Neutrophil (primary cell): ENCODE data around the gene SLC22A2.

Experiments
- H3K27ac ChIP-seq: fragments of 200-600 bp; sonication (generic); 2 replicates; pipeline ENCODE4 v1.5.1; 2016; ENCODE audit warnings: mild to moderate bottlenecking, moderate library complexity
- H3K27me3 ChIP-seq: fragments of 200-600 bp; sonication (generic); 2 replicates; pipeline ENCODE4 v1.6.0; 2016; ENCODE audit warnings: mild to moderate bottlenecking
- H3K36me3 ChIP-seq: fragments of 200-600 bp; sonication (generic); 2 replicates; pipeline ENCODE4 v1.5.1; 2017
- H3K4me1 ChIP-seq, 2 experiments: fragments of 200-600 bp in 1 of 2; sonication (generic) in 1 of 2; 1 replicate in 1 of 2; 2 replicates in 1 of 2; pipeline versions ENCODE4 v1.5.1 to v1.6.1; 2013 to 2016; ENCODE audit warnings: low read depth in 1 of 2, low read length in 1 of 2, mild to moderate bottlenecking in 1 of 2, moderate library complexity in 1 of 2; ENCODE audit not compliant: control insufficient read depth in 1 of 2, insufficient read depth in 1 of 2
- H3K4me3 ChIP-seq, 2 experiments: fragments of 200-600 bp in 1 of 2; sonication (generic) in 1 of 2; 1 replicate in 1 of 2; 2 replicates in 1 of 2; pipeline ENCODE4 v1.5.1; 2013 to 2016; ENCODE audit warnings: low read depth in 1 of 2, low read length in 1 of 2, mild to moderate bottlenecking in 1 of 2, moderate library complexity in 1 of 2
- H3K9me3 ChIP-seq: fragments of 200-600 bp; sonication (generic); 2 replicates; pipeline ENCODE4 v1.5.1; 2016
- TF ChIP-seq, protein P1 (sequence below): fragments of 200-600 bp; sonication (generic); IDR thresholded peaks from 2 replicates; pipeline ENCODE4 v1.5.1; 2016; ENCODE audit warnings: antibody characterized with exemption

Gene SLC22A2

DNA sequence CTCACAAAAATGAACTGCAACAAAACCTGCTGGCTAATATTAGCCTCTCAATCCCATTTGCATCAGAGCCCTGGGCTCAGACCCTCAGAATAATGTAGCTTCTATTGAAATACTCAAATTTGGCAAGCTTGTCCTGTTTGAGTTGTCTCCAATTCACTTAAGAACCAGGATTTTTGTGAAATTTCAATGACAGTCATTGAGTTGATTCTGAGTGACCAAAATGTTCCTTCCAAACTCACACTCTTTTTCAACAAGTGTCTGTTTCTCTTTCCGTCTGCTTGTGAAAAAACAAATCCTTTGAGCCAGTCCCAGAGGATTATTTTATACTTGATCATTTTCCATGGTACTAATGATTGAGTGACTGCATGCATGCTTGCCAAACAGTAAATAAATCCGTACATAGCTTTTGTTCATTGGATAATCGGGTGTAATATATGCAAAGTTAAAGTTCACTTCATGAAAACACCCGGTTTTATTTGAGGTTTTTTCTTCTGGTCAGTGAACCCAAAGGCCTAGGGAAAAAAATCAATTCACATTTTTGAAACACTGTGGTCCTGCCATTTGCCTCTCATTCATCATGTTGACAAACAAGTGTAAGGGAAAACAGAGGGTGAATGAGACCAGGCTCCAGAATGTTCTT, 16.4 kb upstream of the SLC22A2 start:
- Histone ChIP-seq H3K27ac (no peak overlapping the region), H3K36me3 (no peaks in the 10 kb centered on the region), H3K9me3 (no peaks in the 10 kb centered on the region), H3K27me3 (no peaks in the 10 kb centered on the region), H3K4me1 (no peaks in the 10 kb centered on the region), H3K4me3 (no peak overlapping the region)
- TF ChIP-seq, protein P1, sequence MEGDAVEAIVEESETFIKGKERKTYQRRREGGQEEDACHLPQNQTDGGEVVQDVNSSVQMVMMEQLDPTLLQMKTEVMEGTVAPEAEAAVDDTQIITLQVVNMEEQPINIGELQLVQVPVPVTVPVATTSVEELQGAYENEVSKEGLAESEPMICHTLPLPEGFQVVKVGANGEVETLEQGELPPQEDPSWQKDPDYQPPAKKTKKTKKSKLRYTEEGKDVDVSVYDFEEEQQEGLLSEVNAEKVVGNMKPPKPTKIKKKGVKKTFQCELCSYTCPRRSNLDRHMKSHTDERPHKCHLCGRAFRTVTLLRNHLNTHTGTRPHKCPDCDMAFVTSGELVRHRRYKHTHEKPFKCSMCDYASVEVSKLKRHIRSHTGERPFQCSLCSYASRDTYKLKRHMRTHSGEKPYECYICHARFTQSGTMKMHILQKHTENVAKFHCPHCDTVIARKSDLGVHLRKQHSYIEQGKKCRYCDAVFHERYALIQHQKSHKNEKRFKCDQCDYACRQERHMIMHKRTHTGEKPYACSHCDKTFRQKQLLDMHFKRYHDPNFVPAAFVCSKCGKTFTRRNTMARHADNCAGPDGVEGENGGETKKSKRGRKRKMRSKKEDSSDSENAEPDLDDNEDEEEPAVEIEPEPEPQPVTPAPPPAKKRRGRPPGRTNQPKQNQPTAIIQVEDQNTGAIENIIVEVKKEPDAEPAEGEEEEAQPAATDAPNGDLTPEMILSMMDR = no peak

DNA sequence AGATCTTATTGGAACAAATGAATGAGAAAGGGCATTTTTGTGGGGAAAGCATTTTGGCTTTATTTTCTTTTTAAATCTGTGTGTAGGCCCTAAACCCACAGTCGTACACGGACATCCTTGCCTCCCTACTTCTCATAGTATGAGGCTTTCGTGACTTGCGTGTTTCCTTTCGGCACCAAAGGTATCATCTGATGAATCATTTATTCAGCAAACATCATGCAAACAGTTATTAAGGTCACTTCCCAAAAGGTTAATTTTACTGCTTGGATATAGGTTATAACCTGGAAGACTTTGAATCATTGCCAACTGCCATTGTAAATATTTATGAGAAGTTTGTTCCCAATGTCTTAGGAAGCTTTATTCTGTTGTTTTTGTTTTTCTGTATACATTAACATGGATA, 15.1 kb upstream of the SLC22A2 start:
- TF ChIP-seq, protein P1 = no peak
- Histone ChIP-seq H3K36me3 (no peaks in the 10 kb centered on the region), H3K27ac (no peak overlapping the region), H3K4me3 (no peak overlapping the region), H3K27me3 (no peaks in the 10 kb centered on the region), H3K4me1 (no peaks in the 10 kb centered on the region), H3K9me3 (no peaks in the 10 kb centered on the region)

DNA sequence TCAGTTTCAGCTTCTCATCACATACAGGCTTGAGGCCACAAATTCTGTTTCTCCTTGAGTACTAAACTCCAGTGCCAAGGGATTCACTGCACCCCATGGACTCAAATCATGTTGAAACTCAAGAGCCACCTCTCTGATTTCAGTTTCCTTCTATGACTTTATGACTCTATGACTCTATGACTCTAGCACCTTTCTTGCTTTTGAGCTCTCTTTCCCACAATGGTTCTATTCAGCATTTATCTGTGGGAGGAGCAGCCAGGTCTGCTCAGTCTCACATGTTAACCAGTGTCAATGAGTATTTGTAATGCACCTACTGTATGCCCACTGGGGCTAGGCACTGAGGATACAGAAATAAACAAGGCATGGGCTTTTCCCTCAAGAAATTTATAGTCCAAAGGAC, 14.6 kb upstream of the SLC22A2 start:
- Histone ChIP-seq H3K4me3 (no peak overlapping the region), H3K27me3 (no peaks in the 10 kb centered on the region), H3K9me3 (no peaks in the 10 kb centered on the region), H3K36me3 (no peaks in the 10 kb centered on the region), H3K27ac (no peak overlapping the region), H3K4me1 (no peaks in the 10 kb centered on the region)
- TF ChIP-seq, protein P1 = no peak

DNA sequence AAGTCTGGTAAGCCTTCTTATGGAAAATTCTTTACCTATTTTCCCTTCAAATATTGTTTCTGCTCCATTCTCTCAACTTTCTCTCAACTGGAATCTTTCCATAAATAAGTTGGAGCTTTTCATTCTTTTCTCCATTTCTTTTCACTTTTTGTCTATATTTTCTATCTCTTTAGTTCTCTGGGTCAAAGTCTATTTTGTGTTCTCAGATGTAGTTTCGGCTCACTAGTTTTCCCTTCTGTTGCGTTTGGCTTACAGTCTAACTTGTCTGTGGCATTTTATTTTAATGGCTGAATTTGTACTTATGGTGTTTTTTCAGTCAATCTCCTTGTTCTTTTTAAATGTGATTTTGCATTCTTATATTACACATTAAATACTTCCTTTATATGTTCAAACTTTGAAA, 14.1 kb upstream of the SLC22A2 start:
- H3K9me3 ChIP-seq = no peaks in the 10 kb centered on the region
- H3K36me3 ChIP-seq = no peaks in the 10 kb centered on the region
- TF ChIP-seq, protein P1 = no peak
- H3K4me1 ChIP-seq = no peaks in the 10 kb centered on the region
- no peak overlapping the region for H3K4me3 ChIP-seq
- H3K27me3 ChIP-seq = no peaks in the 10 kb centered on the region
- no peak overlapping the region for H3K27ac ChIP-seq

DNA sequence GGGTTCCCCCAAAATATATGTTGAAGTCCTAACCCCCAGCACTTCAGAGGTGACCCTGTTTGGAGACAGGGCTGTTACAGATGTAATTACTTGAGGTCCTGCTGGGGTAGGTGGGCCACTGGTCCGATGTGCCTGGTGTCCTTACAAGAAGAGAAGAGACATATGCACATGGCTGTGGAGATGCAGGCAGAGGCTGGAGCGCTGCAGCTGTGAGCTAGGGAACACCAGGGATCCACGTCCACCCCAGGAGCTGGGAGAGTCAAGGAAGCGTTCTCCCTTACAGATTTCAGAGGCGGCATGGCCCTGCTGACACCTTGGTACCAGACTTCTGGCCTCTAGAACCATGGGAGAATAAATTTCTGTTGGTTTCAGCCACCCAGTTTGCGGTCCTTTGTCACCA, 11.7 kb upstream of the SLC22A2 start:
- H3K36me3 ChIP-seq = no peaks in the 10 kb centered on the region
- H3K4me3 ChIP-seq = no peak overlapping the region
- H3K27ac ChIP-seq = no peak overlapping the region
- no peaks in the 10 kb centered on the region for H3K27me3 ChIP-seq
- TF ChIP-seq, protein P1 = no peak
- H3K4me1 ChIP-seq = no peaks in the 10 kb centered on the region
- H3K9me3 ChIP-seq = no peaks in the 10 kb centered on the region
